Right renal pelvis (tissue), 4 donors: ENCODE results near the gene BZW1. TPM values are rescaled to one million over a fixed set of nuclear protein-coding genes. Genes with fewer than 3 reads are reported as not detected.

ENCODE experiments used
- DNase-seq, 4 donors: peaks; one replicate each; pipeline ENCODE4 v3.0.0-alpha.2; 2013; ENCODE audit warnings: low read depth in 4 of 4, low spot score in 3 of 4, missing footprints in 1 of 4
- polyA plus RNA-seq, 4 donors: library from polyadenylated mRNA; unstranded; fragments of 120-200 nt; gene quantifications; one replicate each; pipeline ENCODE4 v1.2.1, GENCODE V29; 2013; ENCODE audit not compliant: insufficient read length in 4 of 4

Gene BZW1
- polyA plus RNA-seq, 4 donors = 233 to 268 (median 260) TPM

GRCh38 chr2:200828572-200829257 is 17.0 kb downstream of the BZW1 start:
- no peak for DNase-seq

GRCh38 chr2:200829258-200829655 is 17.5 kb downstream of the BZW1 start:
- no peak for DNase-seq

GRCh38 chr2:200834701-200835100 is 23.0 kb downstream of the BZW1 start:
- DNase-seq = no peak

GRCh38 chr2:200839513-200839912 is 27.8 kb downstream of the BZW1 start:
- DNase-seq = no peak

- no peak for DNase-seq
These were observed 32.6 kb downstream of the BZW1 start for GRCh38 chr2:200843993-200844948.

GRCh38 chr2:200845194-200845593 is 33.5 kb downstream of the BZW1 start:
- no peak for DNase-seq

- no peak for DNase-seq
These were observed 34.1 kb downstream of the BZW1 start for GRCh38 chr2:200845669-200846325.

- no peak for DNase-seq
These were observed 35.6 kb downstream of the BZW1 start for GRCh38 chr2:200847269-200847668.

GRCh38 chr2:200847939-200848338 is 36.2 kb downstream of the BZW1 start:
- DNase-seq = no peak

- DNase-seq = no peak
These were observed 39.0 kb downstream of the BZW1 start for GRCh38 chr2:200850512-200851256.

GRCh38 chr2:200851398-200852248 is 39.9 kb downstream of the BZW1 start:
- DNase-seq = no peak

- no peak for DNase-seq
These were observed 40.9 kb downstream of the BZW1 start for GRCh38 chr2:200852605-200853004.

GRCh38 chr2:200856806-200857205 is 45.1 kb downstream of the BZW1 start:
- no peak for DNase-seq

GRCh38 chr2:200860092-200860795 is 48.5 kb downstream of the BZW1 start:
- no peak for DNase-seq

GRCh38 chr2:200861617-200862155 is 50.0 kb downstream of the BZW1 start:
- peak in 1 of 4 donors; percentile 8 for DNase-seq

GRCh38 chr2:200862532-200863000 is 50.9 kb downstream of the BZW1 start:
- DNase-seq = peak in 3 of 4 donors; percentile 31 to 45 (median 38)

- DNase-seq = peak in 1 of 4 donors; percentile 37
These were observed 52.1 kb downstream of the BZW1 start for GRCh38 chr2:200863782-200864175.
